CD4-positive, alpha-beta T cell treated with Interleukin-12 subunit alpha and Interleukin-12 subunit beta, for 1 hour (primary cell): ENCODE measurements around the gene SYT2.
"Not testable (repeated sequence)": the region's sequence is repeated elsewhere in the genome, so short reads cannot be mapped to it uniquely, and the experiment has no call there.

ENCODE experiments used
- DNase-seq: peaks from one replicate; pipeline ENCODE4 v3.0.0-alpha.2; 2020

Gene SYT2

DNA sequence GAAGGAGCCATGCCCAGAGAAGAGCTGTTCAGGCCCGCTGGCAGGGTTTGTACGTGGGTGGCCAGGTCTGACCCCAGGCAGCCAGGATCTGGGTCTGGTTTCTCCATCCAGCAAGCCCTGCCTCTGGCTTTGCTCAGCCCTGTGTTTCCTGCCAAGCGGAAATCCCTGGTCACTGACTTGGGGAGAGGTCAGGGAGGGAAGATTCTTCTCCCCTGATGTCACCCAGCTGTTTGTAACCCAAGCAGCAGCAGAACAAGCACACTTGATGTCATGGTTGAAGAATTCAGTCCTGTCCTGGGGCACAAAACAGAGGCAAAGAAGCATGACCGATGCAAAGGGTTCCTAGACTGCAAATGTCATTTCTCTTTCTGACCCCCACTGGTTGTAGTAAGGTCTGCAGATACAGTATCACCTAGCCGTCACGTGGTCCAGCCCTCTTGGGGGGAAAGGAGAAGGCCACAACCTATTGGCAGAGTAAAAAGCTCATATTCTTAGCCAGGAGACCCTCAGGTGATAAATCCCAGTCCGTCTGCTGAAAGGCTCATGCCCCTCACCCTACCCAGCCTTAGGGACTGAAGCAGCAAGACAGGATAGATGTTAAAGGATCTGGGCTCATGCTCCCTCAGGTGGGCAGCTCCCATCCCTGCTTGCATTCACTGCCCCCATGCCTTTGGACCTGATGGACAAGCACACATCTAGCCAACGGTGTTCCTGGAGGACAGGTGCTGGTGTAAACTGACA, 120.9 kb downstream of the SYT2 start:
- DNase-seq, result no peak

- no peak for DNase-seq
These were observed 121.6 kb downstream of the SYT2 start for GRCh38 chr1:202588503-202589189.

GRCh38 chr1:202587859-202588485, 122.3 kb downstream of the SYT2 start:
- DNase-seq, result no peak

DNA sequence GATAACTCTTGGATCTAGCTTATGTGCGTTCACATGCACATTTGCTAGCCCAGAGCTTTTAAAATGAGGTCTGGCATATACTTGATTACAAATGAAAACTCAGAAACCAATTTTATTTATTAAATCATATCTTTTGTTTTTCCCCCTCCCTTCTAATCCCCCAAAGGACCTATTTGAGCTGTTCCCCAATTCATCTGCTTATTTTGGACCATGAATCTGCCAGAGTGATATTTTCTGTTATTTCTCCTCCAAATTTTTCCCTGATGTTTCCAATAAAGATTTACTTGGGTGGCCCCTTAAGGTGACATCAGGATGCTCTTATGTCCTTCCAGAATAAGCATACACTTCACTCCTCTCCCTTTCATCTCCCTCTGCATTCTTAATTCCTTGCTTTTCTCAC, 123.4 kb downstream of the SYT2 start:
- DNase-seq, result no peak

GRCh38 chr1:202586018-202586821, 124.0 kb downstream of the SYT2 start:
- no peak for DNase-seq

DNA sequence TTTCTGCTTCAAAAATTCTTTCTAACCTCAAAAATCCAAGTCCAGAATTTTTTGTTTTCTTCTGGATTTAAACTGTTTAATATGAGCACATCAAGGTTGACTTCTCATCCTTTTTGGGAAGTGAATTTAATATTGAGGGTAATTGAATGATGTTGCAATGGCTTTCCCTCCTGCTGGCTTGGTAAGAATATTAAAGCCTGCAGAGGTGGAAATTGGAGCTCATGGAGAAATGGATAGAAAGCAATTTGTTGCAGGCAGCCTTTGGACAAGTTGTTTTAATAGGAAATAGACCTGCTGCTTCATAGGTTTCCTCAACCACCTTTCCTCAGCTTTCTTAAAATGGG, 124.7 kb downstream of the SYT2 start:
- DNase-seq, result no peak

DNA sequence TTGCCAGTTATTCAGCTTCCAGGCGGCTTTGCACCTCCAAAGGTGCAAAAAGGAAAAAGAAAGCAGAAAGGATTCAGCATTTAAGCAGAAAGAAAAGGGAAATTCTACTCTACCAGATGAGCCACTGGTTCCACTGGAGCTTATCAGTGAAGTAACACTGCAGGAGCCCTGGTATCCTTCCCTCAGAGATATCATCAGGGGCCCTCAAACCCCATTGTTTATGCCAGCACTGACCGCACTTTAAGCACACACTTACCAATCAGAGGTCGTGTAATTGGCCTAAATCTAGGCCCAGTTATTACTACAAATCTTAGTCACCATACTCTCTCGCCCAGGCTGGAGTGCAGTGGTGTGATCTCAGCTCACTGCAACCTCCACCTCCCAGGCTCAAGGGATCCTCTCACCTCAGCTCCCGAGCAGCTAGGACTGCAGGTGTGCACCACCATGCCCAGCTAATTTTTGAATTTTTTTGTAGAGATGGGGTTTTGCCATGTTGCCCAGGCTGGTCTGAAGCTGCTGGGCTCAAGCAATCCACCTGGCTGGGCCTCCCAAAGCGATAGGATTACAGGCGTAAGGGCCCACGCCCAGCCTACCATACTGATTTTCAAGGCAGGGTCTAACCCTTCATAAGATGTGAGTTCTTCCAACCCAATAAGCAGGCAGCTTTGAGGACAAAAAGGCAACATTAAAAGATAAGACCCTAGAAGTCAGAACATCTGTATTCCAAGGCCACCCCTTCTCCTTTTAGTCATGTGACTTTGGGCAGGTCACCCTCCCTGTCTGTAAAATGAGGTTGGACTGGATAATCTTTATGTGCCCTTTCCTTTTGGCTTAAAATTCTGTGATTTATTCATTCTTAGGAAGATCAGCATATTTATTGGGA, 125.3 kb downstream of the SYT2 start:
- DNase-seq, result no peak

- DNase-seq, result not testable (repeated sequence)
These were observed 127.9 kb downstream of the SYT2 start for GRCh38 chr1:202582350-202582749.

- DNase-seq, result no peak
These were observed 129.6 kb downstream of the SYT2 start for GRCh38 chr1:202580619-202581018.

- no peak for DNase-seq
These were observed 130.4 kb downstream of the SYT2 start for GRCh38 chr1:202579806-202580205.

- DNase-seq, result no peak
These were observed 131.7 kb downstream of the SYT2 start for GRCh38 chr1:202578565-202578964.

DNA sequence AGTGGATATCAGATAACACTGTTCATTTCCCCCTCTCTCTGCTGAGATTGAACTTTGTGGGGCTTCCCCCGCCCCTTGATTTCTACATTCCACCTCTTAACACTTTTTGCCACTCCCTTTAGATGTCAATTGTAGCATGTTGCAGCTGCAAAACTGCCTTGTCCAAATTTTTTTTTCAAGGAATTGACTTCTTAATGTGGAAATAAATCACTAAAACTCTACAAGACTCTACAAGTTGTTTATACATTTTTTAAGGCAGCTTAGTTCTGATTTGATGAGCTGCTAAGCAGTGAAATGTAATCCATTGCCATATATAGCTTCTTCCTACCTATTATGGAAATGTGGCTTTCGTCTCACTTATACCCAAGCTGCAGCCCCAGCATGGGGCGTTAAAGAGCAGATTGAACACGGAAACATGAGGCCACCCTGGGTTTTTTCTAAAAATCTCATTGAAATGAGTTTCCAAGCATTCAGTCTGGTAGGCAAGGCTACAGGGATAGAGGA, 132.2 kb downstream of the SYT2 start:
- no peak for DNase-seq

DNA sequence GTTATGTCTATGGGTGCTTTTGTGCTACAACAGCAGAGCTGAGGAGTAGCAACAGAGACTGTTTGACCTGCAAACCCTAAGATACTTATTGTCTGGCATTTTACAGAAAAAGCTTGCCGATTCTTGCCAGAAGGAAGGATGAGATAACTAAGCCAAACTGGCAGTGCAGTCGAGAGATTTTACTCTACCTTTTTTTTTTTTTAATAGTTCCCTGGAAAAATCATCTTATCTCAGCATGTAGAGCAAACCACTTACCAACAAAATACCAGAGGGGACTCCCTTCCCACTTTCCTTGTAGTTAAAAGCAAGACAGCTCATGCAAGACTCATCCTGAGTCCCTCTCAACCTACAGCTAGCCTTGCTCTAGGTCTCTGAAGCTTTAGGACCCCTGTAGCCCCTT, 132.9 kb downstream of the SYT2 start:
- DNase-seq, result no peak

DNA sequence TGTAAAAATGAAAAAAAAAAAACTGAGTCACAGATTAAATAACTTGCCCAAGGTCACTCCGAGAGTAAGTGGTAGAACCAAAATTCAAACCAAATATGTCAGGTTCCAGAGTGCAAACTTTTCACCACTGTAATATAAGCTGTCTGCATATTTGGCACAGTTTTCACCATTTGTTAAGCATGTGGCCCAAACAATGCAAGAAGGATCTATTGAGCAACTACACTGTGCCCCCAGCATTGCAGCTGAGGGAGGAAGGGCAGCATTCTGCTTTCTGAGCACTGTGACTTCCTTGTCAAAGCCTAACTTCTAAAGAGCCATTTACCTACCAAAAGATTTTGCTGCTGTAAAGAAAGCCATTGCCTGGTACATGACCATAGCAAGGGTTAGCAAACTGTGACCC, 133.4 kb downstream of the SYT2 start:
- no peak for DNase-seq

- no peak for DNase-seq
These were observed 134.2 kb downstream of the SYT2 start for GRCh38 chr1:202575918-202576653.

GRCh38 chr1:202572867-202573266, 137.4 kb downstream of the SYT2 start:
- DNase-seq, result no peak

DNA sequence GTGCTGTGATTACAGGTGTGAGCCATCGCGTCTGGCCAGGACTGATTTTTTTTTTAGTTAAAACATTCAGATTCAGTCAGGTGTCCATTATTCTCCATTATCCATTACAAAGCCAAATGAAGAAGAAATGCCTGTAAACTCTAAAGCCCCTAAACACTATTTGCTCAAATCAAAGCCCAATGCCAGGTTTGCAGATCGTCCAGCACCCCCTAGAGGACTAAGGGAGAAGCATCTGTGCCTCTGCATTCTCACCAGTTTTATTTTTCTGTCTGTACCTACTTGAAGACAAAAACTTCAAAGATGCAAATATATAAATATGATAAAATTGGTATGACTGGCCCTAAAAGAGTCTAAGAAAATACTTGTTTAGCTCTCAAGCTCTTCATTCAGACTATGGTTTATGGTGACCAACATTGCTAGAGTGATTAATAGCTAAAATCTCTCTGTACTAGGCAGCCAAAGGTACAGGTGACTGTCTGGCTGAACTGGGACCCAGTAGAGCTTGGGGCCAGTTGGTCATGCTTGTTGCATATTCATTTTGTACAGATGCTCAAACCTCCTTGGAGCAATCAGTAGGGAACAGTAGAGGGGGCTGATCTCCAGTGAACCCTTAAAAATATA, 138.4 kb downstream of the SYT2 start:
- peak; percentile 30 for DNase-seq

DNA sequence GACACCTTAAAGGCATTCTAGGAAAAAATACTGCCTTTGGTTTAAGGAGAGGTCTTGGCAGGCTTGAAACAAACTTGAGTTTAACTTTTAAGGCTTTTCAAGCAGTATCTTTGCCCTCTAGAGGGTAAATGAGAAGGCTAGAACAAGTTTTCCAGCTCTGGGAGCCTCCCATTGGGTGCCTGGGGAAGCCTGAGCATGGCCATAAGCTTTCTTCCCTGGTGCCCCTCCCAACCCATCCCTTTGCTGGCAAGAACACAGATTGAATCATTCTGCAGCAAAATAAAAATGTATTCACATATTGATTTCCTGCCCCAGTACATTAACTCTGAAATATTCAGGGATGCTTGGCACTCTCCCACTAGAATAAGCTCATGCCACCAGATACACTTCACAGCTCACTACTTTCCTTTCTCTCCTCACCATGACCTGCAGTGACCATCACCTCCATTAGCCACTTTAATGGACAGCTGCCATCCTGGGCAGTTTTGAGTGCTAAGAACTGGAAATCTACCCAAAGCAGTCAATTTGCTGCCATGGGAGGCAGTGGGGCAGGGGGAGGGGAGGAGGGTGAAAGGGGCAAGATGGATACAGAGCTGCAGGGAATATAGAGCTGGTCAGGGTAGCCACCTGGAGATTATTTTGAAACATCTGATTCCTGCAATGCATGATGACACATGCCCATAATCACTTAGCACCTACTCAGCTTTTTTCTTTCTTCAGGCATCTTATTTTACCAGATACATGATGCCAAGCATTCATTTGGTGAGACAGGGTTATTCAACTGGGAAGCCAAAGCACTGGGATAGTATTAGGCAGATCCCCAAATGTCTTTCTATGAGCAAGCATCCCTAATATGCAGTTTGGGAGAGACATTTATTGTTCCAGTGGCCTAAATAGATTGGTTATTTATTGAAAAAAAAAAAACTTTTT, 140.6 kb downstream of the SYT2 start:
- DNase-seq, result no peak

GRCh38 chr1:202568826-202569225, 141.4 kb downstream of the SYT2 start:
- no peak for DNase-seq

- no peak for DNase-seq
These were observed 141.8 kb downstream of the SYT2 start for GRCh38 chr1:202568410-202568809.
